Neural crest cell (in vitro differentiated cells): ENCODE measurements around the gene ADSS2. TPM values are rescaled to one million over a fixed set of nuclear protein-coding genes. Genes with fewer than 3 reads are reported as not detected.

Experiments
- DNase-seq: peaks from one replicate; pipeline ENCODE4 v3.0.0; 2021; ENCODE audit warnings: low read depth, mixed read lengths, low spot score
- H3K27ac Mint-ChIP-seq: one replicate; pipeline ENCODE4 v1.8.0; 2021; ENCODE audit warnings: mild to moderate bottlenecking, mixed read lengths; ENCODE audit not compliant: unreplicated experiment
- H3K27me3 Mint-ChIP-seq: 2 replicates; pipeline ENCODE4 v1.8.0; 2021; ENCODE audit warnings: low read depth, mild to moderate bottlenecking, mixed read lengths
- H3K36me3 Mint-ChIP-seq: 2 replicates; pipeline ENCODE4 v1.8.0; 2021; ENCODE audit warnings: low read depth, mild to moderate bottlenecking, mixed read lengths
- H3K4me1 Mint-ChIP-seq: 2 replicates; pipeline ENCODE4 v1.8.0; 2021; ENCODE audit warnings: mixed read lengths
- H3K4me3 Mint-ChIP-seq: one replicate; pipeline ENCODE4 v1.8.0; 2021; ENCODE audit warnings: mild to moderate bottlenecking, mixed read lengths
- H3K9me3 Mint-ChIP-seq: 2 replicates; pipeline ENCODE4 v1.8.0; 2021; ENCODE audit warnings: mixed read lengths
- total RNA-seq: library from RNA; stranded (reverse); gene quantifications from 2 replicates; pipeline ENCODE4 v1.2.1, GENCODE V29; 2021
- TF ChIP-seq, protein P1 (sequence below): fragments of 200-600 bp; sonication (generic); conservative IDR thresholded peaks from 2 replicates; pipeline ENCODE4 v1.5.0; 2021; ENCODE audit warnings: antibody characterized with exemption, mild to moderate bottlenecking

Gene ADSS2
- total RNA-seq, 1 donor from 2014 or later: 66.2 TPM

DNA sequence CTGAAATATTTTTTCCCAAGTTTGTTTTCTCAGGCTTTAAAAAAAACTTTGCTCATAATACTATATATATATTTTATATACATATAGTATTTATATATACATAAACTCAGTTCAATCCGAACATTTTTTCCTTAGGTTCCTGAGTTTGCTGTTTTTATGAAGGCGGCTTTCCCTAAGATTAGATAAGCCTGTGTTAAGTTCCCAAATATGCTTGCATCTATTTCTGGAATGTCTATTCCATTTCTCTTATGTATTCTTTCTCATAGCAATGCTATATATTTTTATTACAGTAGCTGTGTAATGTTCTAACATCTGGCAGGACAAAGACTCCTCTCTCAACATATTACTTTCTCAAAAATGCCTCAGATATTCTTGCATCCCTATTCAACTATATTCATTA, 45.9 kb downstream of the ADSS2 start:
- Mint-ChIP-seq H3K27me3 (no peaks in the 10 kb centered on the region), H3K4me3 (no peak overlapping the region), H3K4me1 (no peaks in the 10 kb centered on the region), H3K27ac (no peak overlapping the region), H3K36me3 (peaks cover 57% of the 10 kb centered on the region), H3K9me3 (peaks cover 19% of the 10 kb centered on the region)
- DNase-seq: no peak
- TF ChIP-seq, protein P1, sequence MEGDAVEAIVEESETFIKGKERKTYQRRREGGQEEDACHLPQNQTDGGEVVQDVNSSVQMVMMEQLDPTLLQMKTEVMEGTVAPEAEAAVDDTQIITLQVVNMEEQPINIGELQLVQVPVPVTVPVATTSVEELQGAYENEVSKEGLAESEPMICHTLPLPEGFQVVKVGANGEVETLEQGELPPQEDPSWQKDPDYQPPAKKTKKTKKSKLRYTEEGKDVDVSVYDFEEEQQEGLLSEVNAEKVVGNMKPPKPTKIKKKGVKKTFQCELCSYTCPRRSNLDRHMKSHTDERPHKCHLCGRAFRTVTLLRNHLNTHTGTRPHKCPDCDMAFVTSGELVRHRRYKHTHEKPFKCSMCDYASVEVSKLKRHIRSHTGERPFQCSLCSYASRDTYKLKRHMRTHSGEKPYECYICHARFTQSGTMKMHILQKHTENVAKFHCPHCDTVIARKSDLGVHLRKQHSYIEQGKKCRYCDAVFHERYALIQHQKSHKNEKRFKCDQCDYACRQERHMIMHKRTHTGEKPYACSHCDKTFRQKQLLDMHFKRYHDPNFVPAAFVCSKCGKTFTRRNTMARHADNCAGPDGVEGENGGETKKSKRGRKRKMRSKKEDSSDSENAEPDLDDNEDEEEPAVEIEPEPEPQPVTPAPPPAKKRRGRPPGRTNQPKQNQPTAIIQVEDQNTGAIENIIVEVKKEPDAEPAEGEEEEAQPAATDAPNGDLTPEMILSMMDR: no peak

DNA sequence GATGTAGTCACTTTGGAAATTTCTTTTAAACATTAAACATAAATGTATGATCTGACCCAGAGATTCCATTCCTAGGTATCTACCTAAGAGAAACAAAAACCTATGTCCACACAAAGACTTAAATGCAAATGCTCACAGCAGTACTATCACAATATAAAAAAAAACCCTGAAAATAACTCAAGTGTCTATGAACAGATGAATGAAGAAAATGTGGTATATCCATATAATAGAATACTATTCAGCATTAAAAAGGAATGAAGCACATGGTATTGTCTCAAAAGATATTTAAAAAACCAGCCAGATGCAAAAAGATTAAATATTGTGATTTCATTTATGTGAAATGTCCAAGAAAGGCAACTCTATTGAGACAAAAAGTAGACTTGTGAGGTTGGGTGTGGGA, 48.3 kb downstream of the ADSS2 start:
- TF ChIP-seq, protein P1: no peak

DNA sequence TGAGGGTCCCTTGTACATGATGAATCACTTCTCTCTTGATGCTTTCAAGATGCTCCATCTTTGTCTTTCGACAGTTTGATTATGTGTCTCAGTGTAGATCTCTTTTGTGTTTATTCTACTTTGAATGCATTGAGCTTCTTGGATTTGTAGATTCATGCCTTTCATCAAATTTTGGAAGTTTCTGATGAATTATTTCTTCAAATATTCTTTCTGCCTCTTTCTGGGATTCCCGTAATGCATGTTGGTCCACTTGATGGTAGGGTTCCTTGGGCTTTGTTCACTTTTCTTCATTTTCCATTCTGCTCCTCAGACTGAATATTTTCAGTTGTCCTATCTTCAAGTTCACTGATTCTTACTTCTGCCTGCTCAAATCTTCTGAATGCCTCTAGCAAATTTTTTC, 50.7 kb downstream of the ADSS2 start:
- Mint-ChIP-seq H3K4me3 (no peak overlapping the region), H3K36me3 (peaks cover 61% of the 10 kb centered on the region), H3K27me3 (no peaks in the 10 kb centered on the region), H3K9me3 (peaks cover 23% of the 10 kb centered on the region), H3K4me1 (no peaks in the 10 kb centered on the region), H3K27ac (no peak overlapping the region)
- no peak for DNase-seq
- TF ChIP-seq, protein P1: no peak

More for the DNA sequence above, 48.3 kb downstream of the ADSS2 start:
- no peak overlapping the region for H3K4me3 Mint-ChIP-seq
- no peaks in the 10 kb centered on the region for H3K27me3 Mint-ChIP-seq
- no peak overlapping the region for H3K27ac Mint-ChIP-seq
- H3K9me3 Mint-ChIP-seq: peaks cover 23% of the 10 kb centered on the region
- H3K36me3 Mint-ChIP-seq: peaks cover 64% of the 10 kb centered on the region
- H3K4me1 Mint-ChIP-seq: no peaks in the 10 kb centered on the region
- no peak for DNase-seq

DNA sequence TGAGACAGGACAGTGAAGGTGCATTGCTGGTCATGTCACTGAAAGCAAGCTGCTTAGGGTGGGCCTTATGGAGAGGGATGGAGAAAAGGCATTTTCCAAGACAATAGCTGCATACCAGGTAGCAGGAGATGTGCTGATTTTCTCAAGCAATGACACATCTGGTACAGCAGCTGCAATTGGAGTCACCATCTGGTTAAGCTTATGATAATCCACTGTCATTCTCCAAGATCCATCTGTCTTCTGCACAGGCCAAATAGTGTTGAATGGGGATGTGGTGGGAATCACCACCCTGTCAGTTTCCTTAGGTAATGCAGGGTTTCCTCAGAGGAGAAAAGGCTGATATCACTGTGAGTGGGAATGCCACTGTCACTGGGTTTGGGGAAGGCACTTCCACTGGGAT, 54.6 kb downstream of the ADSS2 start:
- Mint-ChIP-seq H3K9me3 (peaks cover 13% of the 10 kb centered on the region), H3K27me3 (no peaks in the 10 kb centered on the region), H3K27ac (no peak overlapping the region), H3K4me1 (no peaks in the 10 kb centered on the region), H3K4me3 (no peak overlapping the region), H3K36me3 (peaks cover 34% of the 10 kb centered on the region)
- DNase-seq: no peak
- TF ChIP-seq, protein P1: no peak

DNA sequence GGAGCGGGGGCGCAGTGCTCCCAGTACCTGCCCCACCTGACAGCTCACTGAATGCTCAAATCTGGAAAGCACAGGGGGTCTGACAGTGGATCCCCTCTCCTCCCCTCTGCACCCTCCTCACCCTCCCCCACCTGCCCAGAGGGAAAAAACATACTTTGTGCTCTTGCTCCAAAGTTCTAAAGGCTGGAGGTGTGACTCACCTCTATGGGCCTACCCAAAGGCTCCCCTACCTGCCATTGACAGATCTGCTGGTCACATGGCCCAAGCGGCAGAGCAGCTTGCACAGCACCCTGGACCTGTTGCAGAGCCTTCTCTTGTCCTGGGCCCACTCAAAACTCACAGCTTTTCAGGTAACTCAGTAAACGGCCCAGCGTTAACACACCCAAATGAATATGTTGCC, 55.7 kb downstream of the ADSS2 start:
- no peak for DNase-seq
- Mint-ChIP-seq H3K36me3 (peaks cover 25% of the 10 kb centered on the region), H3K9me3 (peaks cover 5% of the 10 kb centered on the region), H3K4me1 (no peaks in the 10 kb centered on the region), H3K27ac (peak overlapping the region; percentile 38), H3K4me3 (no peak overlapping the region), H3K27me3 (no peaks in the 10 kb centered on the region)
- TF ChIP-seq, protein P1: no peak
